GM21360 (cell line): ENCODE measurements around the gene POM121L12.

Experiments
- ATAC-seq: cut with Tn5 transposase; IDR thresholded peaks from one replicate; pipeline ENCODE4 v1.9.1; 2021; ENCODE audit warnings: mild to moderate bottlenecking, moderate library complexity; ENCODE audit not compliant: unreplicated experiment

Gene POM121L12

GRCh38 chr7:53035499-53036412, at the start of gene POM121L12:
Gene POM121L12 (plus strand): TSS chr7:53035633. CDS start chr7:53035672, 39 bp downstream.
- no peak for ATAC-seq

- ATAC-seq, result no peak
These were observed 43.4 kb upstream of the POM121L12 start for GRCh38 chr7:52992001-52992400.

- ATAC-seq, result no peak
These were observed 42.8 kb upstream of the POM121L12 start for GRCh38 chr7:52992479-52993162.

GRCh38 chr7:52995676-52996075, 39.8 kb upstream of the POM121L12 start:
- no peak for ATAC-seq

- ATAC-seq, result no peak
These were observed 34.2 kb upstream of the POM121L12 start for GRCh38 chr7:53001221-53001620.

GRCh38 chr7:53002389-53002788, 33.0 kb upstream of the POM121L12 start:
- no peak for ATAC-seq

GRCh38 chr7:53003653-53004445, 31.6 kb upstream of the POM121L12 start:
- ATAC-seq, result no peak

- no peak for ATAC-seq
These were observed 21.5 kb upstream of the POM121L12 start for GRCh38 chr7:53013925-53014324.

- no peak for ATAC-seq
These were observed 20.0 kb upstream of the POM121L12 start for GRCh38 chr7:53015463-53015862.

- no peak for ATAC-seq
These were observed 12.5 kb upstream of the POM121L12 start for GRCh38 chr7:53022893-53023292.

- ATAC-seq, result no peak
These were observed 13.2 kb downstream of the POM121L12 start for GRCh38 chr7:53048638-53049037.

- ATAC-seq, result no peak
These were observed 15.0 kb downstream of the POM121L12 start for GRCh38 chr7:53050433-53050832.

GRCh38 chr7:53059591-53059990, 24.2 kb downstream of the POM121L12 start:
- ATAC-seq, result no peak

- no peak for ATAC-seq
These were observed 24.6 kb downstream of the POM121L12 start for GRCh38 chr7:53060066-53060465.

GRCh38 chr7:53062796-53063195, 27.4 kb downstream of the POM121L12 start:
- no peak for ATAC-seq

GRCh38 chr7:53068673-53069072, 33.2 kb downstream of the POM121L12 start:
- ATAC-seq, result no peak

- no peak for ATAC-seq
These were observed 35.5 kb downstream of the POM121L12 start for GRCh38 chr7:53070883-53071282.
